Stimulated activated CD4-positive, alpha-beta T cell treated with anti-CD3 and anti-CD28 coated beads, Interleukin-2, amount 100 ng/mL, for 48 hours (primary cell): ENCODE measurements around the gene CDC25C.

Experiments
- DNase-seq, 2 donors: peaks; one replicate each; pipeline ENCODE4 v3.0.0-alpha.2; 2020

Gene CDC25C

DNA sequence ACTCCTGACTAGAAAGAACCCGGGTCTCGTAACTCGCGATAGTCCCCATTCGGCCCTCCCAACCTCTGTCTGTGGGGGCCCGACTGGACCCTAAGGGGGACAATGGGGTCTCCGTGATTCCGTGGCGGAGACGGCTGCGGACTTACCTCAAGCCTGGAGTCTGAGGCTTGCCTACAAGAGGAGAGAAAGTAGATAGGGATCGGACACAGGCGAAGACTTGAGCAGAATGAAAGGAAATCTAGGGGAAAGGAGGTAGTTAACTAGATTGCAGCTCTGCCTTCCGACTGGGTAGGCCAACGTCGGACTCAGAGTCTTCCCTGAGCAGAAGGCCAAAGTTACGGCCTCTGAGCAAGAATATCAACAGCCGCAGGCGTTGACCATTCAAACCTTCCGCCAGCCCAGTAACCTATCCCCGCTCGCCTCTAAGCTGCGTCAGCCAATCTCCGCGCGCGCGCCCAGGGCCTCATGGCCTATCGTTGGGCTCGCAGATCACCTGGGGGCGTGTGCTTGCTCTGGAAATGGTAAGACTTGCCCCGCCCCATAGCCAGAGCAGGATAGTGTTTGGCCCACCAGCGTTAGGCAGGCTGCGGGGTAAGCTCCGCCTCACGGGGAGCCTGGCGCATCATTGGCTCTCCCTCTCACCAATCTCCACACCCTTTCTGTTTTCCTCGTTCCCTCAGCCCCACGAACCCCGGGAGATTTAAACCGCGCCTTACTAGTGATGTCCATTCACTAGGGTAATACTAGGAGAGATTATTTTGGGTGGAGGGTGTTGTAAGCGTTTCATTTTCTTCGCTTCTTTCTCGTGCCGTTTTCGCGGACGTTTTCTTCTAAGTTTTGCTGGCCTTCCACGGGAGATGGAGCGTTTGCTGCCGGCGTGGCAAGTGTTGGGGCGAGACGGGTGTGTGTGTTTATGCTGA lies at the start of gene CDC25C:
CDC25C (minus strand) TSS at position 356 of the 920 bp plus-strand sequence. CDS start 624 bp downstream, outside the sequence.
- DNase-seq, result peak; percentile 92

DNA sequence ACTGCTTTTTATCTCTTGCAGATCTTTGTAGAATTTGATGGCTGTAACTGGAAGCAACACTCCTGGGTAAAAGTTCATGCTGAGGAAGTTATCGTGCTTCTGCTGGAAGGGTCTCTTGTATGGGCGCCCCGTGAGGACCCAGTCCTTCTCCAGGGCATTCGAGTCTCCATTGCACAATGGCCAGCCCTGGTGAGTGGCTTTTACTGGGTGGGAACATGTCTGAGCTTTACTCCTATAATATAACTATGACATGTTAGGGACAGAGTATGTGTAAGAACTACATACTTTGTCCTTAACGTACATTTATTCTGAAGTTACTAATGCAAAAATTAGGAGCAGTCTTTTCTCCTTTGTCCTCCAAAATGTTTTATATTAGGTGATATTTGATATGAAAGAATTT lies 41.0 kb upstream of the CDC25C start:
- DNase-seq, result no peak

DNA sequence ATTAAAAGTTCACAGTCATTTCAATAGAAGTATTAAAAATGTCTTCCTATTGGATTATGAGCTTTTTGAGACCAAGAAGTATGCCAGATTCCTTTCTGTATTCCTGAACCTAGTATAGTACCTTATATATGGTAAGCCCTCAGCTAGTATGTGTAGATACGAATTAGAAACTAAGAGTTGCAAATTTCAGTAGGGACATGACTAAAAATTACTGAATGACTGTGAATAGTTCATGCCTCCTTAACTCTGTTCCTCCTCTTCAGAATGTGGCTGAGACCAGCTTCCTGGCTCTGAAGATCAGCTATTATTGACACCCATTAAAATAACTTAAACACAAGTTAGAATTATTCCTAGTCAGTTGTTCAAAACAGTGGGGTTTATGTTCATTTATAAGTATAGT lies 40.6 kb upstream of the CDC25C start:
- no peak for DNase-seq

DNA sequence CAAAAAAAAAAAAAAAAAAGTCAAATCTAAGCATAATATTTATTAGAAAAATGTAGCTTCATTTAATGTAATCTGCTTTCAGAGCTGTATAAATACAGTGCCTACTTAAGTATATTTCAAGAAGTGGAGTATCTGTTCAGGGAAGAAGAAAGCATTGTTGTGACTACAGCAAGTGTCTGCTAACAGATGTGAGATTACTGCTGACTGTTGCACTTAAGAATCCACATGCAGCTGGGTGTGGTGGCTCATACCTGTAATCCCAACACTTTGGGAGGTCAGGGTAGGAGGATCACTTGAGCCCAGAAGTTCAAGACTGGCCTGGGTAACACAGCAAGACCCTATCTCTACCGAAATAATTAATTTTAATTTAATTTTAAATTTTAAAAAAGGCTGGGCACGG lies 39.9 kb upstream of the CDC25C start:
- DNase-seq, result no peak

DNA sequence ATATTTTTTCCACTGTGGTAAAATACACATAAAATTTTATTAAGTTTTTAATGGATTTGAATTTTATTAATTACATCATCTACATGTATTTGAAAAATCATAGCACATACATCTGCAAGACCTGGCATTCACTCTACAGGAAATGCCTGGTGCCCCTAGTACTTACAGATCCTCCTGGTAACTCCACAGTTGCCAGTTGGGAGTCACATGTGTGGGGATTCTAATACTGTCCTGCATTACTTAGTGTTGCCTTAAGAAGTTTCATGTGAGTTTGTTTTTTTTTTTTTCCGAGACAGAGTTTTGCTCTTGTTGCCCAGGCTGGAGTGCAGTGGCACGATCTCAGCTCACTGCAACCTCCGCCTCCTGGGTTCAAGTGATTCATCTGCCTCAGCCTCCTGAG lies 38.9 kb upstream of the CDC25C start:
- no peak for DNase-seq

DNA sequence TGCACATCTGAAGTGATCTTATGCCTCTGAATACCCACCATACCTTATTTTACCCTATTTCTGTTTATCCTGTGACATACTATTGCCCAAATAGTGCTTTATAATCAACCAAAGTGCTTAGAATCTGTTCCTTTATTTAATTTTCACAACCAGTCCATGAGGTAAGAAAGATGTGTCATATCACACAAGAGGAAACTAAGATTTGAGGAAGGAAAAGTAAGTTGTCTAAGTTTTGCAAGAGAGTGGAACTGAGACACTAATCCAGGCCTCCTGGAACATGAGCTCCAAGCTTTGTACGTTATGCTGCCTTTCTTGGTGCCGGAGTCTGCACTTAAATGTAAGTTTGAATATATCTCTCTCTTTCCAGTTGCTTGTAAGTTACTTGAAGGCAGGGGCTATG lies 38.1 kb upstream of the CDC25C start:
- DNase-seq, result no peak

DNA sequence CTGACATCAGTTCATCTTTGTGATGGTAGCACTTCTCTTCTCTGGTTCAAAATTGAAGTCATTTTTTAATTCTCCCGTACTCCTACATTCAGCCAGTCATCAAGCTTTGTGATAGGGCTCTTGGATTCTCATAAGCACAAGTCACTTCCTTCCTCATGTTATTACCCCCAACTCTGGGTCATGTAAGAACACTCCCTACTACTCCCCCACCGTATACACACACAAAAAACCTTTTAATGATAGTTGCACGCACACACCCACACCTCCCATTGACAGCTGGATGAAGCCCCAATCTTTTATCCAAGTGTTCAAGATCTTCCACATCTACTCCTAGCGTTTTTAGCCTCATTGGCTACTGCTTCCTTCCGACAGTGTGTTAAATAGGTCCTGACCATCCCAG lies 37.7 kb upstream of the CDC25C start:
- DNase-seq, result no peak

DNA sequence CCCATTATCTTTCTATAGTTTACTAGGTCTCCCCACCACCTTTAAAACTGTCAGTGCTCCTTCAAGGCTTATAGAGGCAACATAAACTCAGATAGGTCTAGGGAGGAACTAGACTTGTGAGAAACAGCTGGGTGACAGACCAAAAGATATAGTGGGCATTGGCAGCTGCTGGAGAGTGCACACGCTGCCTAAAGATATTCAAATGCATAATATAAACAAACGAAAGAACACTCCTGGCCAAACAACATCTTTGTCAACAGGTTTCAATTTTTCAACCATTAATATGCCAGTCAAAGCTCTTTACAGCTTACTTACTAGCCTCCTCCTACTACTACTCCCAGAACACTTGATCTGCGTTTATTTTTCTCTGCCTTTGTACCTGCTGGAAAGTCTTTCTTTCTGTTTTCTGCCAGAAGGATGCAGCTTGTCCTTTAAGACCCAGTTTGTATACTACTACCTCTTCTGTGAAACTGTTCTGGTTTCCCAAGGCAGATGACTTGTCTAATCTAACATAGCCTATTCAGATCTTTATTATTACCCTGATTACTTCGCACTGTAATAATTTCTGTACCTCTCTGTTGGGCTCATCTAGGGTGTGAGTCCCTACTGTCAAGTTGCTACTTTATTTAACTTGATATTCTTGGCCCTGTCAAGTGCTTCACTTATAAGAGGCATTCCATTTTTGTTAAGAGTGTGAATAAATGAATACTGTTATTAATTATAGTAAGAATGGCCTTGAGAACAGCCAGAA lies 35.2 kb upstream of the CDC25C start:
- DNase-seq, result no peak

DNA sequence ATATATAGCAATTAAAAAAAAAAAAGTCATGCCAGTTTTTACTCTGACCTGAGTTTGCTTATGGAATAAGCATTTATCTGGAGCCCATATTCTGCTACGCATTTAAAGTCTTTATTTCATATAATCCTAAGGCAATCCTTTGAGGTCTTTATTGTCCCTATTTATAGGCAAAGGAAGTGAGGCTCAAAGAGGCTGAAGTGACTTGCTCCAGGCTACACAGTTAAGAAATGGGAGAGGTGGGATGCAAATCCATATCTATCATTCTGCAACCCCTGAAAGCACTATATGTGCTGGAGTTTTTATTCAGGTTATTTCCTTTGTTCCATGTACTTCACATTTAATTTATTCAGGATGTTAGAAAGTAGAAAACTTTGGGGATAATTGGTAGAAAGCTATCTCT lies 33.0 kb upstream of the CDC25C start:
- no peak for DNase-seq

DNA sequence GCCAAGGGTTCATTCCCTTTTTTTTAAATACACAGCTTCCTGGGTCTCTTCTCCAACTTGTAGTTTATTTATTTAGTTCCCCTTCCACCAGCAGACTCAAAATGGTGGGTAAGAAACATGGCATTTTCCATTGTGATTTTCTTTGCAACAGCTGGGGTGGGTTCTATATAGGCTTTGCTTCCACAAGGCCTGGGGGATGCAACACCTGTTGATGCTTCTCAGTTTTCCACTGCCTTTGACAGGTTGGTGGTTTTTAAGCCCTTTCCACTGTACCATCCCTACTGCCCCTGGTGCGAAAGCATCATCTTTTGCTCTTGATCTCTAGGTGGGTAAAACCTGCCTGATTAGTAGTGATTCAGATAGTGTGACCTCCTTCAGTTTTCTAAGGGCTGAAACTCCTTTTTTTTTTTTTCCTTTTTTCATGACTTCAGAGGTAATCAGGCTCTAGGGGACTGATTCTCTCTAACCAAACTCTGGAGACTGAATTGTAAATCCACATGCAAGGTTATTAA lies 29.4 kb upstream of the CDC25C start:
- DNase-seq, result no peak

DNA sequence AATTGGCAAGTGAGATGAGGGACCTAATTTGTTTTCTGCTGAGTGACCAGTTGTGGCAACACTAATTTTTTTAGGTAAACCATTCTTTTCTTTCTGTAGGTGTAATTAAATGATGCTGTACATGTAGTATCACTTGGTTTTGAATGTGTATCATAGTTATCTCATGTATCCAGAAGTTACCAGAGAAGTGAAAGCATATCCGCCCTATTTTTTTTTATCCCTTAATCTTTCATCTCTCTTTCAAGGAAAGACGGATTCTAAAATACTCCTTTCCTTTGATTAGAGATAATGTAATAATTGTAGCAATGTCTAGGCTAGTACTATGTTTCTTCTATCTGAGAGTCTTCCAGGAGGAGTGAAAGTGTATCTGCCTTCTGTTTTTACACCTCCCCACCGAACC lies 28.0 kb upstream of the CDC25C start:
- no peak for DNase-seq

DNA sequence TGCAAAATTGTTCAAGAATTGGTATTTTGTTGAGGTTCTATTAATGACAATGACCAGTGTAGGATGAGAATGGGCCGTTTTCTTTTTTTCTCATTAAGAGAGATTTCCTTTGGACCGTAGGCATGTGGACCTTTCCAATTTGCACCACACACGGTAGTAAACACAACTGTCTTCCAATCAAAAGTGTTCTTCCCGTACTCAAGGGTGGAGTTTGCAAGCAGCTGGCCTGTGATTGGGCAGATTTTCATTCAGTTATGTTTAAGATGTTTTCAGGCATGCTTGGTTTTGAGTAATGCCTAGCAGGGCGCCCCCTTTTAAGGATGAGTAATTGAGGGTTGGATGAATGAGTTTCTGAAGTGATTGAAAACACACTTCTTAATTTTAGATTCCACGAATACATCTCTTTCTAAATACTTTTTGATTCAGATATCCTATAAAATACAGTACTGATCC lies 23.3 kb upstream of the CDC25C start:
- DNase-seq, result peak; percentile 40 to 42

DNA sequence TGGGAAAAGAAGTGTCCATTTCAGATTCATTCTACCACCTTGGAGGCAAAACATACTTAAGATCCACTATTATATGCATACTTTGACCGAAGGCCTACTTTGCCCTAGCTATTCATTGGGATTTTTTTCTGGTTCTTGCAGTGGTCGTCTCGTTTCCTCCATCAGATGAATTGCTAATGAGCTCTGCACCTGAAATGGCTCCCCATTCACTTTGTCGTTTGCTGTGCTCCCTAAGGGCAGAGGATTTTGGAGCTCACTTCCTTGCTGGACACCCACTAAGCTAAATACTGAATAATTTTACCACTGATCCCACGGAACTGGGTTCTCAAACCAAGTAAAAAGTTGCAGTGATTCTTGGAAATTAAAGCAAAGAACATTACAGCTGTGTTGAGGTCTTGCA lies 22.8 kb upstream of the CDC25C start:
- DNase-seq, result no peak

DNA sequence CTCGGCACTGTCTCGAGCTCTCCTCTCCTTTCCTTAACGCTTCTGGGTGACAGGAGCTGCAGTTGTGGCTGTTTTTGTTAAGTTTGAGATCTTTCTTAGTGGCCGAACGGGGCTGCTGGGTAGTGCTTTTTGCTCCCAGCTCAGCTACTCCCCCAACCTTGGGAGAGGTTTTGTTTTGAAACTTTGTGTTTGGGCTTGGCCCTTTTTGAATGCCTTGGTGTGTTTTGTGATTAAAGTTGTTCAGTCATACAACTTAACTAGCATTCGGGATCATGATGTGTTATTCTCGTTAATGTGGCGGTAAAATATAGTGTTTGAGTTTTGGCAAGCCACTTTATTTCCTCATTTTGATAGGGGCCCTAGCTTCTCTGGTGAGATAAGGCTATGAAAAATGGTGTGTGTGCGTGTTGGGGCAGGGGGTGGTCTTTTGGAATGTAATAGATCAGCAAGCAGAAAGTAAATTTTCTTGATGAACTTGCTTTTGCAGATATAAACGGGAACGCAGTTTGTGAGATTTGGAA lies 22.0 kb upstream of the CDC25C start:
- no peak for DNase-seq

DNA sequence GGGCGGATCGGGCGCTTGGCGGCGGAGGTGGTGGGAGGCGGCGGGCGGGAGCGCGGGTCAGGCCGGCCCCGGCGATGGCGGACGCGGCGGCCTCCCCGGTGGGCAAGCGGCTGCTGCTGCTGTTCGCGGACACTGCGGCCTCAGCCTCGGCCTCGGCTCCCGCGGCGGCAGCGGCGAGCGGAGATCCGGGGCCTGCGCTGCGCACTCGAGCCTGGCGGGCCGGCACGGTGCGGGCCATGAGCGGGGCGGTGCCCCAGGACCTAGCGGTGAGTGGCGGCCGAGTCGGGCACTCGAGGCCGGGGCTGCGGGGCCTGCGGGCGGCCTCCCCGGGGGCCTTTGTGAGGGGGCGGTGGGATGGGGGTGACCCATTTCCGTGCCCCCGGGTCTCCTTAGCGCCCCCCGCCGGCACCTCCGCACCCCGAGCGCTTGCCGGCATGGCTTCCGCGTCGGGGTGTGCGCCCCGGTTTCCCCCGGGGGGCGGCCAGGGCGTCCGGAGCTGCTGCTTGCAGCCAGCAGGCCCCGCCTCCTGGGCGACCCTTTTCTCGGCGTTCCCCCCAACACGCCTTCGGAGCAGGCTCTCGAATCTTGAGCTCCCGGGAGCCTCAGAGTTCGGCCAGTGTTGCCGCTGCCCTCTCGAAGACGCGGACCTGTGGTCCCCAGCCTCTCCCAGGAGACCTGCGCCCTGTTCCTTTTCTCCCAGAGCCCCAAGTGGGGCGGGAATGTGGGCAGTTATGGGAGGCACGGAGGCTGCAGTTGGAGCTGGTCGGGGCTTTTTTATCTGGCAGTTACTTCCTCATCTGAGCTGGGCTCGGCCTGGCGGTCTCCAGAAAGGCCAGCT lies 21.3 kb upstream of the CDC25C start:
- DNase-seq, result peak; percentile 53 to 60

DNA sequence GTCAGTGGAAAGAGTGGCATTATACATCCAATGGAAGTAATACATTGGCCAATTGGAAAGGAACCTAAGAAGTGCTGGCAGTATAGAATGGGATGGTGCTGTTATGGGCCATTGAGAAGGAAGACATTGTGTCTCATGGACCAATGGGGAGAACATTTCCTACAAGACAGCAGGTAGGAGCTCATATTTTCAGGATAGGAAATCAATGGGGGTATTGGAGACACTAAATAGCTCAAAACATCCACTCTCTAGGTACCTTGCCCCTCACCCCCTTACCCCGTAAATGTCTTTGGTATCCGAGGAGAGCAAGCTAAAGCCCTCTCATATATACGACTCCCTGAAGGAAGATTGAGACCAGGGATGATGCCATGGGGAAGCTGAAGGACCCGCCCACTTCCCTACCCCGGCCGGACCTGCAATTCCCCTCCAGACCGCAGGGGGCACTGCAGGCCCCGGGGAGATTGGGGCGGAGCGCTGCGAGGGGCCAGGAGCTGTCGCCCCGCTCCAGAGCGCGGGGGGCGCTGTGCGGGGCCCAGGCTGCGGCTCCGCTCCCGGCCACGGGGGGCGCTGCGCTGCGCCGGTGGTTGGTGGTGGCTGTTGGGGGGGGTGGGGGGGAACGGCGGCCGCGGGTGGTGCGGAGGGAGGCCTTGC lies 20.6 kb upstream of the CDC25C start, which contains the start of gene KDM3B:
KDM3B (plus strand) TSS at position 615 of the 651 bp plus-strand sequence. CDS start 111 bp downstream, outside the sequence.
- peak; percentile 97 to 99 for DNase-seq

DNA sequence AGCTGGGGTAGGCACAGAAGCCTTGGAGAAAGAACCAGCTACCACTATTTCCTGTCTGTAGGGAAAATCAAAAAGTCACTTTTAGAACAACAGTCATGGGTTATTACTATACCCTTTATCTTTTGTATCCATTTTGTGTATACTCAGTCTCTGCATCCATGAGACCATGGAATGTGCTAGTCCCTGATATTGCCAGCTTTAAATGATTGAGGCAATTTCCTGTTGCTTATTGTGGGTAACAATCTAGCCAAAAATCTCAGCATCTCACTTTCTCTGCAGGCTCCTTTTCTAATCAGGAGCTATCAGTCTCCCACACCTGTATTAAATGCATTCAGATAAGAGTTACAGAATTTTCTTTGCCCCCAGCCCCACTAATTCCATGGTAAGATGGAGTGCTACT lies 19.9 kb upstream of the CDC25C start:
- no peak for DNase-seq

DNA sequence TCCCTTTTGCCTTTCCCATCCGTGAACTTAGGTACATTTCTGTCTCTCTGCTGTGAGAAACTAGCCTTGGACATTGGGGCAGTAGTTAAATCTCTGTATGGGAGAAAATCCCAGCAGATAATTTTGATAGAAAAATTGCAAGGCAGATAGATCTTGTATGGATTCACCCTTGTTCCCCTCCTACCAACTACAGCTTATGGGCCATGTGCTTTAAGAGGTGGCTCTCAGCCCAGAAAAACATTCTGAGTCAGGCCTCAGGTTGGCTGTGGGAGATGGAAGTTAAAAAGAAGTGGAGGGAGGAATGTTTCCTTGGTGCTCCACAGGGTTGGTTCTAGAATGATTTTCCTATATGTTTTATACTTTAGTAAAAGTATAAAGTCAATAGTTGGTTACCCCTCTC lies 19.5 kb upstream of the CDC25C start:
- no peak for DNase-seq

DNA sequence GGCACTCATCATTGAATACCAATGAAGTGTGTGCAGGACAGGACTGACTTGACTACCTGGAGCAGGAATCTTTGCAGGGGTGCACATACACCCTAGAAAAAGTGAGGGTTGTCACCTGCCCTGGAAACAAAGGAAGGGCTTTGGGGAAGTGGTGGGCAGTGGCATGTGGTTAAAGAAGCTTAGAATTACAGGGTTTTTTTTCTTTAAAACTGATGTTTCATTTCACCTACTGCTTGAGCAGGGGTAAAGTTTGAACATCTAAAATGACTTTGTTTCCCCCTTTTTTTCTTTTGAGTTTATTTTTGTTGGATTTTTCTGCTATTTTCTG lies 18.9 kb upstream of the CDC25C start:
- DNase-seq, result no peak

DNA sequence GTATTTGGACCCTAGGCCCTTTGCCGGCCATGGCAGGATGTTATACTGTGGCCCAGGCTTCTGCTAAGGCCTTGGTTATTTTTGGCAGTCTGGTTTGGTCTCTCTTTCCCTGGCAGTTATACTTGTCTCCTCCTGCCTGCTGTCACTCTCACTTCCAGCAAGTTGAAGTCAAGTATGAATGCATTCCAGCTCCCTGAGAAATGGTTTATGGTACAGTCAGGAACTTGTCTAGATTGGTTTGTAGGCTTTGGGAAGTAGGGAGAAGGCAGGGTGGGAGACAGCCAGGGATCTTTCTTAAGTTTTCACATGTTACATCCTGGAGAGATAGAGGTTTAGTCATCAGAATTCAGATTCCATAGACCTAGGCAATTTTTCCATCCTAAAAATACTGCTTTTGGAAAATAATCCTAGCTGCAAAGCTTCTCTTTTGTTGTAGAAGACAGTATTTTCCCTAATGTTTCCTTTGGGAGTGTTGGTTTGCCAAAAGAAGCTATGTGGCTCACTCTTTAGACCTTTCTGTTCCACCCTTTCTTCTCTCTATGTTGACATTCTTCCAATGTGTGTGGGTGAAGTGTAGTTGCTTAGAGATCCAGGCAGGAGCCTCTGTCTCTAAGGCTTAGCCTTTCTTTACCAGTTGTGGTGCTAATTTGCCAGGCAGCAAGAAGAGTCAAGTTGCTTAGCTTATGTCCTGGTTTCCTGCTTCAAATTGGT lies 18.4 kb upstream of the CDC25C start:
- no peak for DNase-seq

DNA sequence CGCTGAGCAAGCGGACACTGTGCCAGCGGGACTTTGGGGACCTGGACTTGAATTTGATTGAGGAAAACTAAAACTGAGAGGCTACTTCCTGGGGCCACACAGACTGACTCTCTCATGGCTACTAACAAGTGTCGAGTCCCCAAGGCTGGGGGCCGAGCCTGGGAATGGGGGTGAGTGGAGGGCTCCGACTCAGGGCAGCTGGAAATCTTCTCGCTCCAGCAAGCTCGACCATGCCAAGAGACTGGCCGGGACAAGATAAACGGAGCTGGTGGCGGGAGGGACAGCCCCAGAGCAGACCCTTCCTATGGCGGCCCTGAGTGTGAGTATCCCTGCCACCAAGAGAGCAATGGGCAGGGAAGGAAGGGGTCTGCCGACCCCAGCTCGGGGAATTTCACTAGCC lies 15.3 kb upstream of the CDC25C start:
- no peak for DNase-seq
